Inflammatory macrophage (primary cell): ENCODE data around the gene OSCP1.
A peak's percentile ranks its signal among the peaks of the same experiment; 100 is the strongest.
"Not testable (repeated sequence)": the region's sequence is repeated elsewhere in the genome, so short reads cannot be mapped to it uniquely, and the experiment has no call there.

Experiments used
- DNase-seq, 2 donors: peaks; one replicate each; pipeline ENCODE4 v3.0.0-alpha.2; 2020 to 2022
- total RNA-seq, 18 experiments: gene quantifications; one replicate each; lab custom pipeline; 2026; ENCODE audit warnings: mixed read lengths in 6 of 18, inconsistent platforms in 2 of 18; lab: John Stamatoyannopoulos, UW

OSCP1 gene, protein sequence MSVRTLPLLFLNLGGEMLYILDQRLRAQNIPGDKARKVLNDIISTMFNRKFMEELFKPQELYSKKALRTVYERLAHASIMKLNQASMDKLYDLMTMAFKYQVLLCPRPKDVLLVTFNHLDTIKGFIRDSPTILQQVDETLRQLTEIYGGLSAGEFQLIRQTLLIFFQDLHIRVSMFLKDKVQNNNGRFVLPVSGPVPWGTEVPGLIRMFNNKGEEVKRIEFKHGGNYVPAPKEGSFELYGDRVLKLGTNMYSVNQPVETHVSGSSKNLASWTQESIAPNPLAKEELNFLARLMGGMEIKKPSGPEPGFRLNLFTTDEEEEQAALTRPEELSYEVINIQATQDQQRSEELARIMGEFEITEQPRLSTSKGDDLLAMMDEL
- 0.63 to 3.6 (median 1.7) reads per million in 18 experiments for total RNA-seq

DNA sequence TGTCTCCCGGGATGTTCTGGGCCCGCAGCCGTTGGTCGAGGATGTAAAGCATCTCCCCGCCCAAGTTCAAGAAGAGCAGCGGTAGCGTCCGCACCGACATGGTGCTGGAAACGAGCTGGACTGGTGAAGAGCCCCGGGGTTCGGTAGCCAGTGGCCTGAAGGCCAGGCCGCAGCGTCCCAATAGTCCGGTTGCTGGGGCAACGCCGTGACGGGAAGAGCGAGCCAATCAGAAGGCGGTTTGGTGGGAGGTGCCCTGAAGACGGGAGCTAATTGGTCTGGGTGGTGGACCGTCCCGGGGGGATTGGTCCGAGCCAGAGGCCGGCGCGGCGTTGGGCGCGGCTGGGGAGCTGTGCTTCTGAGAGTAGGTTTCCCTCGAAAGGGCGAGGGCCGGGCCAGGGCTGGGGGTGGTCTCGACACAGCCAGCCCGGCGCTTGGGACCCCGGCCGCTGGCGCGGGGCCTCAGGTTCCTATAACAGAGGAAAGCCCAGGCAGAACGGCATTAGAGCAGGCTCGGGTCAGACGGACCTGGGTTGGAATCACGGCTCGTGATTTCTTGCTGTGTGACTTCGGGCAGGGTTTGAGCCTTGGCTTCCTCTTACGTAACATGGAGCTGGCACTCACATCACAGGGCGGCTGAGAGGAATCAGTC, at the start of gene OSCP1:
TSS of gene OSCP1 (minus strand) at position 182 of the 649 bp plus-strand sequence. CDS start at position 100, 82 bp downstream.
- peak; percentile 96 to 97 for DNase-seq

DNA sequence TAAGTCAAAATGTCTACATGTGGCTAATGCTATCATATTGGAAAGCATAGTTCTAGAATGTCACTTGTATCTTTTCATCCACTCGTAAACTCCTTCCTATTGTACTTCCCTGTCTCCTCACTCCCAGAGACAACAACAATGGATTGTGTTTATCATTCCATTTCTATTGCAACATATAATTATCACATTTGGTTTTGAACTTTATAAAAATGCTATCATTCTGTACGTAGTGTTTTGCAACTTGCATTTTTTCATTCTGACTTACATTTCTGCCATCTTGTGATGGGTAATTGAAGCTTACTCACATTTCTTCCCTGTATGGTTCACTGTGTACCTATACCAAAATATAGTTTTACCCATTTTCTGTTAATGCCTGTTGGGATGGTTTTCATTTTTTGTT, 47.0 kb upstream of the OSCP1 start:
- no peak for DNase-seq

DNA sequence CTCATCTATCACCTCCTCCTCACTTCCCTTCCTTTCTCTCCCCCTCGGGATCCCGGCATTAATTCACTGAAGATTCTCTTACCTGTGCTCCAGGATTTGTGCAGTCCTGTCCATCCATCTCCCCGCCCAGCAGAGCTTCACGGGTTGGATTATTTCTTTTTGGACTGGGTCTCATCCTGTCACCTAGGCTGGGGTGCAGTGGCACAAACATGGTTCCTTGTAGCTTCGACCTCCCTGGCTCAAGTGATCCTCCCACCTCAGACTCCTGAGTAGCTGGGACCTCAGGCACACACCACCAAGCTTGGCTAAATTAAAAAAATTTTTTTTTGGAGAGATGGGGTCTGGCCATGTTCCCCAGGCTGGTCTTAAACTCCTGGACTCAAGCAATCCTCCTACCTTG, 44.7 kb upstream of the OSCP1 start:
- no peak for DNase-seq

DNA sequence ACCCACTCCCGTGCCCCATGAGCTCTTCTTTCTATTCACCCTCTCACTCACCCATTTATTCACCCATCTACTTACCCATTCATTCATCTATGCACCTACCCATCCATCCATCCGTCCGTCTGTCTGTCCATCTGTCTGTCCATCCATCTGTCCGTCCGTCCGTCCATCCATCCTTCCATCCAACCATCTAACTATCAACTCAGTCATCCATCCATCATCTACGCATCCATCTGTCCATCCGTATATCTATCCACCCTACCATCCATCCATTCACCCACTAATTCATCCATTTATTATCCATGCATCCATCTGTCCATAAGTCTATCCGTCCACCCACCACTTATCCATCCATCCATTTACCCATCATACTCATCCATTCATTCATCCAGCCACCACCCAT, 43.3 kb upstream of the OSCP1 start:
- no peak for DNase-seq

DNA sequence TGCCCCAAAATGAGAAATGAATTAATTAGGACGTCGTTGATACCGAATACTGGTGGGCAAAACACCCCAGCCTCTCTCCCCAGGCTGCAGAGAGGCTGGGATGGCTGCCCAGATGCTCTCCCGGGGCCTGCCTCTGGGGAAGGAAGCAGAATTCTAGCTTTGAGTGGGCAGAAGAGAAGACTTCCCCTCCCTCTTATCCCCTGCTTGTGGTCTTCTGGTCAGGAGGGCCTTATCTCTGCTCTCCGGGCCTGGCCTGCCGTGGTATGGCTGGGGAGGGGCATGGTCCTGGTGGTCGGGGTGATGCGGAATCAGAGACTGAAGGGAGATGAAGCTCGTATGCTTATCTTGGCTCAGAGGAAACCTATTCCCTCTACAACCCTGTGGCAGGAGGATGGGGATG, 42.2 kb upstream of the OSCP1 start:
- no peak for DNase-seq

DNA sequence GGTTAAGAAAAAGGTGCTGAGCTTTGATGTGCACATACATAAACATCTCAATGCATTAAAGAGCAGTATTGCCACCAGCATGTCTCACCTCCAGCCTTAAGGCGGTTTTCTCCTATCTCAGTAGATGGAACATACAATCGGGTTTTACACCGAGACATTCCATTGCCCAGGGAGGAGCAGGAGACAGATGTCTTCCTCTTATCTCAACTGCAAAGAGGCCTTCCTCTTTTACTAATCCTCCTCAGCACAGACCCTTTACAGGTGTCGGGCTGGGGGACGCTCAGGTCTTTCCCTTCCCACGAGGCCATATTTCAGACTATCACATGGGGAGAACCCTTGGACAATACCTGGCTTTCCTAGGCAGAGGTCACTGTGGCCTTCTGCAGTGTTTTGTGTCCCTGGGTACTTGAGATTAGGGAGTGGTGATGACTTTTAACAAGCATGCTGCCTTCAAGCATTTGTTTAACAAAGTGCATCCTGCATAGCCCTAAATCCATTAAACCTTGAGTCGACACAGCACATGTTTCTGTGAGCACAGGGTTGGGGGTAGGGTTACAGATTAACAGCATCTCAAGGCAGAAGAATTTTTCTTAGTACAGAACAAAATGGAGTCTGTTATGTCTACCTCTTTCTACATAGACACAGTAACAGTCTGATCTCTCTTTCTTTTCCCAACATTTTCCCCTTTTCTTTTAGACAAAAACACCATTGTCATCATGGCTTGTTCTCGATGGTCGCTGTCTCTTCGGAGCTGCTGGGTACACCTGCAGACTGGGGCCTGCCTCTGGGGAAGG, 39.2 kb upstream of the OSCP1 start:
- not testable (repeated sequence) for DNase-seq

DNA sequence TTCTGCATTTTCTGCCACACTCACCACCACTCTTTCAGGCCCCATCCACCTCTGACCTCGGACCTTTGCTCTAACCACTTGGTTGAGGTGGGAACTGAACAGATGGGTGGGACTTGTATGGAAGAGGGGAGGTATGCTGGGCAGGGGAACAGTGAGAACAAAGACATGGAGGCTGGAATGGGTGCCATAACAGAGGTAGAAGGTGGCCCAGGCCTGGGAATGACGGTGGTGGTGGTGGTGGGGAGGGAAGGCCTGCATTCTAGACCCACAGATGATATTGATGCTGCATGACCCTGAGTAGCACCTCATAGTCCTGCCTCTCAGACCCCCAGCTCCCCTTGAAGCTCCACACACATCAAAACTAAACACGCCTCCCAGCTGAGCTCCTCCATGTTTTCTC, 37.7 kb upstream of the OSCP1 start:
- DNase-seq: no peak

DNA sequence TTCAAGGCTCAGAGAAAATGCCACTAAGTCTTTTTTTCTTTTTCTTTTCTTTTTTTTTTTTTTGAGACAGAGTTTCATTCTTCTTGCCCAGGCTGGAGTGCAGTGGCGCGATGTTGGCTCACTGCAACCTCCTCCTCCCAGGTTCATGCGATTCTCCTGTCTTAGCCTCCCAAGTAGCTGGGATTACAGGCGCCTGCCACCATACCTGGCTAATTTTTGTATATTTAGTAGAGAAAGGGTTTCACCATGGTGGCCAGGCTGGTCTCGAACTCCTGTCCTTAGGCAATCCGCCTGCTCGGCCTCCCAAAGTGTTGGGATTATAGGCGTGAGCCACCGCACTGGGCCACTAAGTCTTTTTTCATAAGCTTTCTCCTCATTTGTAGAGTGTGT, 37.1 kb upstream of the OSCP1 start:
- not testable (repeated sequence) for DNase-seq

DNA sequence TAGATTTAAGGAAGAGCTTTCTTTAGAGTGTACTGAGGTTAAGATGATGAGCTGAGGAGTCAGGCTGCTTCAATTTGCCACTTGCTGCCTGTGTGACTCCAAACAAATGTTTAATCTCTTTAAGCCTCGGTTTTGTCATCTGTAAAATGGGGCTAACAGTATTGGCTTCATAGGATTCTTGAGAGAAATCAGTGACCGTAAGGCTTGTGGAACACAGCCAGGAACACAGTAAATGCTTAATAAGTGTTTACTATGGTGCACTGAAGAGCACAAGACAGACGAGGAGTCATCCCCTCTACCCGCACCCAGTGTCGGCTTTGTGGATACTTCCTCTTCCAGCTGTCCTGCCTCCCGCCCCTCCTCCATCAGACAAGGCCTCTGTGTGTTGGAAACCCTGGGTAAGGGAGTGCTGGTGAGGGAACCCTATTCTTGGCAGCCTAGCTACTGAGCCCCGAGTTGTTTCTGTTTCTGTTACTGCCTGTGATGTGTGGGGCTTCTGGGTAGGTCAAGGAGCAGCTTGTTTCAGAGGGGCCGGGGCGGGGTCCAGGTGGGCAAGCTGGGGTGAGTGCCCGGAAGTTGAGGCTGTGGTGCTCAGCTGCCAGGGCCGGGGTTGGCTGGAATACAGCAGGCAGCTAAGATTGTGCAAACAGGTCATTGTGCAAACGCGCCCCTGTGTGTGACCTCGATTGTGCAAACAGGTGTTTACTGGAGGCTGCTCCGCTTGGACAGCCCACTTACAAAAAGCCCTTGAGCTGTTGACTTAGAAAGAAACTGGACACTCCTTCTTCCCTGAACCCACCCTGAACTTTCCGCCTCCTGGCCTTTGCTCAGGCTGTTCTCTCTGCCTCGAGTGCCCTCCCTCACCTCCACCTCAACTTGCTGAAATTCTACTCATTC, 36.4 kb upstream of the OSCP1 start:
- peak; percentile 92 for DNase-seq

DNA sequence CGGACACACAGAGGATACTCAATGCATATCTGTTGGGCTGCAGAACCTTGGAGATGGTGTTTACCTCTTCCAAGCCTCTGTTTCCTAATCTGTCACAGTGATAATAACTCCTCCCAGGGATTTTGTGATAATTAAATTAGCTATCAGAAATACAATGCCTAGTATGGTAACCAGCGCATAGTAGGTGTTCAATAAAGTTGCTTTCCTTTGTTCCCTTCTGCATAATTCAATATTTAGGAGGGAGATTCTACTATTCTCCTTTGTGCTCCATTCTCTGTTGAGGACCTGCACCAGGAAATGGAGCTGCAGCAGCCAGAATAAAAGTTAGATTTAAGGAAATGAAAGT, 35.8 kb upstream of the OSCP1 start:
- DNase-seq: no peak

DNA sequence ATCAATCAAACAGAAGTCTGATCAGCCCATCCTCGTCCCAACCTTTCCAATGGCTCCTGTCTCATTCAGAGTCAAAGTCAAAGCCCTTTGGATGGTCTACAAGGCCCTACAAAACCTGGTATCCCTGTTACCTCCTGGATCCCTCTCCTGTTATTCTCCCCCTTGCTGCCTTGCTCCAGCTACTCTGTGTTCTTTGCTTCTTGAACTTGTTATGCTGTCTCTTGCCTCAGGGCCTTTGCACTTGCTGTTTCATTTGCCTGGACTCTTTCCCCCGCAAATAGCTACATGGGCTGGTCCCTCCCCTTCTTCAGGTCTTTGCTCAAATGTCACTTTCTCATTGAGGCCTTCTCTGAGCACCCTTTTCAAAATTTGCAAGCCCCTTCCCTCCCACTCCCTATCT, 33.8 kb upstream of the OSCP1 start:
- DNase-seq: no peak

DNA sequence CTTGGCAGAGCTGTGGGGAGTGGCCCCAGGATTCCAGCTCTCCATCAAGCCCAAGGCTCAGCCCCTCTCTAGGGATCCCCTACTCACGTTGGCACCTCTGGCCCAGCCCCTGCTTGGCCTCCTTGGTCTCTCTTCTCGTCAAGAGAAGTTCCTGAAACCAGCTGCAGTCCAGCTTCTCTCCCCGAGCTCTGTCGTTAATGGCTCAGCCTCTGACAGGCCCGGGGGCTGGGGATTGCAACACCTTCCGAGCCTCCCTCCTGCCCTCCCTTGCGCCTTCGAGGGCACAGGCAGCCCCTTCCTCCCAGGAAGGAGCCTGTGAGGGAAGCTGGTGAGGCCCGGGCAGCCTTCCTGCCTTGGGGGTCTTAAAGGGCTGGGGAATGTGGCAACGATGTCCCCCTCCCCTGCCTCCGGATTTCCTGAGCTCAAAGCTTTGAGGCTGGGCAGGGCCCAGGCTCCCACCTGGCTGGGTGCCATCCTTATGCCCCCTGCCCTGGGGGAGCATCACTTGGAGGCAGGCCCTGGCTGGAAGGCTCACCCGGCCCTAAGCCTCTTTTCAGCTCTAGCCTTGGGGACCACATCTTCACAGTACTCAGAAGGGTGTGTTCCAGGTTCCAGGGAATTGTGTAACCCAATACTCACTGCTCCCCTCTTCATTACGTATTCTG, 32.6 kb upstream of the OSCP1 start, which contains the start of gene CSF3R:
TSS of gene CSF3R (minus strand) at position 190 of the 665 bp plus-strand sequence. CDS start 3,417 bp downstream, outside the sequence.
- peak; percentile 64 to 71 for DNase-seq

DNA sequence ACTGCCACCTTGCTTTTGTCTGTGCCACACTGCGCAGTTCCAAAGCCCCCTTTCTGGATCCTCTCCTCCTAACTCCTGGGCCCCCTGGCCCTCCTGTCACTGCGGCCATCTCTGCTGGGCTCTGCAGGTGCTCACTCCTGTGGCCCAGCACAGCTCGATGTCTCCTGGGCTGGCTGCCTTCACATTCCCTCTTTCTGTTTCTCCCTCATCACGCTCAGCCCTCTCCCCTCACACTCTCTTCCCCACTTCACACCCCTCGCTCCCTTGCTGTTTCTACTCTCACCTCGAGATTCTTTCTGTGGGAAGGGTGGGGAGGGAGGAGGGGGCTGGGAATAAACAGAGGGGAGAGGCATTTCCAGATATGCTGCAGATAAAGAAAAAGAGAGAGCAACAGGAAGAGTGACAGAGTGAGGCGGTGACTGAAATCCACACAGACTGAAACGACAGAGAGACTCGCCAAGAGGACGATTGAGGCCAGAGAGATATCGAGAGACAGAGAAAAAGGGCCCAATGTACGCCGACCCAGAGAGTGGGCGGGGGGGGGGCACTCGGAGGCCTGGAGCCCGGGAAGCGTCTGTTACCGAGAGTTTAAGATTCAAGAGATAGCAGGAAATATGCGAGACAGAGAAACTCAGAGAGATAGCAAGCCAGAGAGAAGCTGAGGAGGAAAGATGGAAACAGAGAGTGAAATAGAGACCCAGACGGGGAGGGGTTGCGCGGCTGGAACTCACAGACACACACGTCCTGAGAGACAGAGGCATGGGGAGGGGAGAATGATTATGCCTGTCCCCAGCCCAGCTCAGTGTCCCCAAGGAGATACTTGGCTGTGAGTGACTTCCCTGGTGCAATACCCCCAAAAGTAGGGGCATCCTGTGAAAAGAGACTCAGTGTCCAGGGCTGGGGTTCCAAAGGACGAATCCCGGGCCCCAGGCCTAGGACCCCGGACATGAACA, 31.8 kb upstream of the OSCP1 start:
- DNase-seq: no peak

DNA sequence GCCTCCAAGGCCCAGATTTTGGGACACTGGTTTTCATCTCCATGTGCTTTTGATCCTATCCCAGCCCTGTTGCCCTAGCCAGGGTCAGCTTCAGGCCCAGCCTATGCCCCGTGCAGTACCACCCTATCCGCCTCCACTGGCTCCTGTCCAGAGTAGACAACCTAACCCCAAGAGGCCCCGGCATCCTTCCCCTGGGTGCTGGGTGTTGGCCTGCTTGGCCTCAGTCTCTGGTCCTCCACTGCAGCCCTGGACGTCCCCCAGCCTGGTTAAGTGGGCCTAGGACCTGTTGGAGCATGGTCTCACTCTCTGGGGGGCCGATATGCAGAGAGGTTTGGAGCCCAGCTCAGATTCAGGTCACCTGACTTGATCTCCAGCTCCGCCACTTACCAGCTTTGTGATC, 30.8 kb upstream of the OSCP1 start:
- DNase-seq: no peak

DNA sequence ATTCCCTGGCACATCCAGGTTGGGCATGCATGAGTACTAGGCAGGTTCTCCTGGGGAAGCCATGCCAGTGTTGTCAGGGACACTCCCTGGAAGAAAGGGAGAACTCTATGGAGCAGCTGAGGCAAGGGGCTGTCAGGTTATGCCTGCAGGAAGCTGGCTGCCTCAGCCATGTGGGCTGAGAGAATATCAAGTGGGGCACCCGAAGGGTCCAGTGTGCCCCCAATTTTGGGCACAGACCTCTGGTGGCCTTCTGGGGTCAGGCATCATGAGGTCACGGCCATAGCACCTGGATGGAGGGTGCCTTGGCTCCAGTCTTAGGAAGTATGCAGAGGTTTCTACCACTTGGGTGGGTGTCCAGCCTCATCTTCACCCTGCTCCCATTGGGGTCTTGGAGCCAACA, 29.9 kb upstream of the OSCP1 start:
- DNase-seq: no peak

DNA sequence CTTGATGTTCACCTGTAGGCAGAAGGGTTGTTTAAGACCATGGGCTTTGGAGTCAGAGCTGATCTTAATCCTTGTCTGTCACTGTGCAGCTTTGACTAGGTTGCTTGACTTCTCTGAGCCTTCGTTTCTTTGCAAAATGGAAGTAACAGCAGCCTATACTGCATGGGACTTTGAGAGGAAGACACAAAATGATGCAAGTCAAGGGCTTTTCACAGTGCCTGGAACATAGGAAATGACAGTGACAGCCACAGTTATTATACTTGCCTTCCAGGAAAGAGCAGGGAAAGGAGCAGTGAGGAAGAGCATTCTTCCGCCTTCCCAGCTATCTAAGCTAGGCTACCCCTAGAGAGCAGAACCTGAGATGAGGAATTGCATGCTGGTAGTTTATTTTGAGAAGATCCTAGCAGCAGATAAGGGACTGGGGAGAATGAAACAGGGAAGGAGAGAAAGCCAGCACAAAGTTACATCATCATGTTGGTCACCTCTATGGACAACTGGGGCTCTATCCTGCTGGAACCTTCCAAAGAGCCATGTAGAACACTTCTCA, 29.3 kb upstream of the OSCP1 start:
- DNase-seq: peak; percentile 12 to 36

DNA sequence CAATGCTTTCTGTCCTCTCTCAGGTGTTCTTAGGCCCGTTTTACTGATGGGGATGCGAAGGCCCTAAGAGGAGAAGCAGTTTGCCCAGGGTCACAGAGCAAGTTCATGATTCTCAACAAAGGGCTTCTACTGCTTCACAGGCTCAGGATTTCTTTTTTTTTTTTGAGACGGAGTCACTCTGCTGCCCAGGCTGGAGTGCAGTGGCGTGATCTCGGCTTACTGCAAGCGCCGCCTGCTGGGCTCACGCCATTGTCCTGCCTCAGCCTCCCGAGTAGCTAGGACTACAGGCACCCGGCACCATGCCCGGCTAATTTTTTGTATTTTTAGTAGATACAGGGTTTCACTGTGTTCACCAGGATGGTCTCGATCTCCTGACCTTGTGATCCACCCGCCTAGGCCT, 27.4 kb upstream of the OSCP1 start:
- DNase-seq: not testable (repeated sequence)

DNA sequence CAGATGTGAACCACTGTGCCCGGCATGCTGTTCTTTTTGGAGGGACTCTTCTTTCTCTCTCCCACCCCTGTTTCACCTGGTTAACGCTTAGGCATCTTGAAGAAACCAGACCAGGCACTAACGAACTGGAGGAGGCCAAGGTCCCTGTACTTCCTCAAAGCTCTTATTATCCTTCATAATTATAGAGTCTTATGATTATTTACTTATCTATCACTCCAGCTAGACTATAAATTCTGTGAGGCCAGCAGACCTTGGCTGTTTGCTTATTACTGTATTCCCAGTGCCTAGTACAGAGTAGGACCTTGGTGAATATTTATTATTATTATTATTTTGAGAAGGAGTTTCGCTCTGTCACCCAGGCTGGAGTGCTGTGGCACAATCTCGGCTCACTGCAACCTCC, 26.7 kb upstream of the OSCP1 start:
- DNase-seq: no peak

DNA sequence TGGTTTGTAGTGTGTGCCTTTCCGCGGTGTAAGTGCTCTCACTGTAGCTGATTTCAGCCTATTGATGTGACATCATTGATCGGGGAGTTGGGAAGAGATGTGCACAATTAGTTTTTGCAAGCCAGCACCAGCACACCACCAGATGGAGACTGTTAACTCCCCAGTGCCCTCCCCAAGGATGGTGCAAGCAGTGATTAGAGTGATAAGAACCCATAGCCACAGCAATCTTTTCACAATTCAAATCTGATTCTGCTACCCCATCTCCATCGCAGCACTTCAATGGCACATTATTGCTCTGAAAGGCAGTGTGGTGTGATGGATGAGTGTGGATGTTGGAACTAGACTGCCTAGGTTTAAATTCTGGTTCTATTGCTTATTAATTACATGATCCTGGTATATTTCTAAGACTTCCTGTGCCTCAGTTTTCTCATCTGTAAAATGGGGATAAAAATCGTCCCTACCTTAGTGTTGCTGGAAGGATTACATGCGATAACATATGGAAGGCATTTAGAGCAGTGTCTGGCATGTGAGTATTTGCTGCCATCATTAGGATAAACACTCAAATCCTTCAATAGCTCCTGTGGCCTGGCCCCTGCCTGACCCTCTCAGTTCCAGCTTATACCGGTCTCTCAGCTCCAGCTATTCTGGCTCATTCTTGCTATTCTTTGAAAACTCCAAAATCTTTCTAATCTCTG, 25.8 kb upstream of the OSCP1 start:
- no peak for DNase-seq

DNA sequence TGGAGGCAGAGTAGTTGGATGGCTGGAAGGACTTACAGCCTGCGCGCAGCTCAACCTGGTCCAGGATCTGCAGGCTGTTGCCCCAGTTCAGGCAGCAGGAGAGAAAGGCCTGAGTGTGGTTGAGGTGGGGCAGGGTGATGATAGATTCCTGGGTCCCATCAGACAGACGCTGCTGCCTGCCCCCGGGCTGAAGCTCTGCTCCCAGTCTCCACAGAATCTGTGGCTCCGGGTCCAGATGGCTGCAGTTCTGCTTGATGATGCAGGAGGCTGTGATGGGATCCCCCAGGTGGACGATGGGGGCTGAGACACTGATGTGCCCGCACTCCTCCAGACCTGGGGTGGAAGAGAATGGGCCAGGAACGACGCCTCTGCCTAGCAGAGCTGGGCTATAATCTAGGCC, 25.1 kb upstream of the OSCP1 start:
- DNase-seq: no peak
